HepG2 (cell line): ENCODE results near the gene FIBCD1. TPM values are rescaled to one million over a fixed set of nuclear protein-coding genes. Genes with fewer than 3 reads are reported as not detected.

ENCODE experiments used
- ATAC-seq: fragments of 200-7000 bp; cut with Tn5 transposase; 3 replicates; pipeline ENCODE4 v1.9.1; 2020; ENCODE audit warnings: mild to moderate bottlenecking, moderate library complexity
- BruUV-seq: library from RNA; stranded (reverse); fragments of 400-500 nt; replicated peaks from 2 replicates; lab custom pipeline; 2021; lab: Mats Ljungman, UMichigan
- CTCF ChIA-PET: fragments of 300-600 bp; formaldehyde crosslinking; extraction: SDS; loops from one replicate; lab custom pipeline; 2021; ENCODE audit warnings: low total read pairs, inconsistent platforms, low intra/inter-chr PET ratio; lab: Yijun Ruan, JAX
- POLR2A ChIA-PET: fragments of 350-600 bp; sonication (Branson Sonifier 250); formaldehyde crosslinking; loops from one replicate; lab custom pipeline; 2020; ENCODE audit warnings: antibody characterized with exemption, inconsistent platforms; lab: Yijun Ruan, JAX
- DNase-seq: peaks from one replicate; pipeline ENCODE4 v3.0.0-alpha.2; 2015; ENCODE audit warnings: low spot score
- FAIRE-seq: peaks from 3 replicates; lab custom pipeline; 2011; peaks lifted over from hg19 to GRCh38; lab: Jason Lieb, UNC
- H2AFZ ChIP-seq: one replicate; pipeline ENCODE4 v1.6.1; 2011; ENCODE audit warnings: low read length, inconsistent platforms
- H3K27ac ChIP-seq: fragments of 300-600 bp; 3 replicates; pipeline ENCODE4 v1.8.0; 2011; ENCODE audit warnings: mixed run types, mild to moderate bottlenecking, mixed read lengths, low read length, inconsistent platforms; ENCODE audit not compliant: insufficient read depth; ENCODE audit errors: extremely low read length
- H3K27me3 ChIP-seq, 2 experiments: fragments of 200-600 bp in 1 of 2; 2 replicates in 1 of 2; 3 replicates in 1 of 2; pipeline versions ENCODE4 v1.6.0 to v1.8.0; 2011; ENCODE audit warnings: low read length in 2 of 2, mild to moderate bottlenecking in 2 of 2, moderate library complexity in 2 of 2, inconsistent platforms in 1 of 2; ENCODE audit not compliant: insufficient read depth in 2 of 2, control insufficient read depth in 1 of 2
- H3K36me3 ChIP-seq, 2 experiments: fragments of 200-600 bp in 1 of 2; replicated peaks in 1 of 2; 2 replicates in 1 of 2; 3 replicates in 1 of 2; pipeline versions ENCODE4 v1.5.1 to v1.8.0; 2011; ENCODE audit warnings: low read length in 2 of 2, inconsistent platforms in 1 of 2; ENCODE audit not compliant: insufficient read depth in 2 of 2, control insufficient read depth in 1 of 2
- H3K4me1 ChIP-seq: 2 replicates; pipeline ENCODE4 v1.5.1; 2012; ENCODE audit warnings: low read length, inconsistent platforms; ENCODE audit not compliant: insufficient read depth
- H3K4me2 ChIP-seq: 2 replicates; pipeline ENCODE4 v1.6.0; 2011; ENCODE audit warnings: low read depth, low read length, inconsistent platforms
- H3K4me3 ChIP-seq, 3 experiments: fragments of 200-600 bp in 1 of 3; sonication (generic), shearing (Covaris generic) in 1 of 3; replicated peaks in 1 of 3; 2 replicates each; pipeline ENCODE4 v1.5.1; 2011 to 2016; ENCODE audit warnings: low read length in 3 of 3, inconsistent platforms in 2 of 3, low read depth in 2 of 3, mild to moderate bottlenecking in 2 of 3, control low read depth in 1 of 3, mixed read lengths in 1 of 3; ENCODE audit not compliant: insufficient read depth in 1 of 3
- H3K79me2 ChIP-seq: one replicate; pipeline ENCODE4 v1.6.1; 2011; ENCODE audit warnings: low read length, inconsistent platforms; ENCODE audit not compliant: insufficient read depth
- H3K9ac ChIP-seq: 2 replicates; pipeline ENCODE4 v1.6.0; 2011; ENCODE audit warnings: mild to moderate bottlenecking, low read depth, low read length, inconsistent platforms; ENCODE audit not compliant: insufficient read depth
- H3K9me3 ChIP-seq: 2 replicates; pipeline ENCODE4 v1.5.1; 2012; ENCODE audit warnings: mild to moderate bottlenecking, low read length
- H4K20me1 ChIP-seq: 2 replicates; pipeline ENCODE4 v1.6.0; 2011; ENCODE audit warnings: inconsistent platforms, mild to moderate bottlenecking, low read length, moderate library complexity; ENCODE audit not compliant: insufficient read depth
- ATM ChIP-seq: fragments of 450-650 bp; IDR thresholded peaks from 2 replicates; pipeline ENCODE4 v1.7.1; 2017; ENCODE audit warnings: mild to moderate bottlenecking, borderline replicate concordance
- CCDC6 ChIP-seq: sonication (generic); formaldehyde crosslinking; IDR thresholded peaks from 2 replicates; pipeline ENCODE4 v1.8.1; 2022; ENCODE audit warnings: mild to moderate bottlenecking, missing genetic modification reagents, moderate library complexity
- CEBPB ChIP-seq: IDR thresholded peaks from 2 replicates; pipeline ENCODE4 v1.6.1; 2011; ENCODE audit warnings: low read depth, low read length, improper control_type of control experiment, borderline replicate concordance
- FOXA1 ChIP-seq, 2 experiments: fragments of 450-650 bp in 1 of 2; sonication (generic) in 1 of 2; formaldehyde crosslinking in 1 of 2; IDR thresholded peaks; 2 replicates each; pipeline versions ENCODE4 v1.4.0 to v1.6.1; 2016 to 2020; ENCODE audit warnings: missing genetic modification reagents in 1 of 2
- HDAC1 ChIP-seq: sonication (generic); formaldehyde crosslinking; IDR thresholded peaks from 2 replicates; pipeline ENCODE4 v1.5.1; 2020; ENCODE audit warnings: mild to moderate bottlenecking, missing genetic modification reagents
- HDAC2 ChIP-seq: sonication (generic); formaldehyde crosslinking; IDR thresholded peaks from 2 replicates; pipeline ENCODE4 v1.4.0; 2020; ENCODE audit warnings: missing genetic modification reagents
- HES4 ChIP-seq: sonication (generic); formaldehyde crosslinking; IDR thresholded peaks from 2 replicates; pipeline ENCODE4 v1.9.0; 2021; ENCODE audit warnings: mild to moderate bottlenecking, missing genetic modification reagents, borderline replicate concordance
- HNF4G ChIP-seq, 2 experiments: sonication (generic) in 1 of 2; formaldehyde crosslinking in 1 of 2; IDR thresholded peaks; 2 replicates each; pipeline versions ENCODE4 v1.4.0 to v1.6.1; 2011 to 2020; ENCODE audit warnings: borderline replicate concordance in 2 of 2, low read depth in 2 of 2, mild to moderate bottlenecking in 2 of 2, low read length in 1 of 2, missing genetic modification reagents in 1 of 2, moderate library complexity in 1 of 2
- KDM3A ChIP-seq: IDR thresholded peaks from 2 replicates; pipeline ENCODE4 v1.6.1; 2018; ENCODE audit warnings: low read depth, missing compliant biosample characterization
- KDM4B ChIP-seq: sonication (generic); formaldehyde crosslinking; IDR thresholded peaks from 2 replicates; pipeline ENCODE4 v1.4.0; 2020; ENCODE audit warnings: missing genetic modification reagents
- PHF5A ChIP-seq: IDR thresholded peaks from one replicate; pipeline ENCODE4 v1.6.1; 2018; ENCODE audit warnings: low read depth, missing genetic modification reagents; ENCODE audit not compliant: unreplicated experiment
- PHF8 ChIP-seq: sonication (generic); formaldehyde crosslinking; IDR thresholded peaks from 2 replicates; pipeline ENCODE4 v1.5.0; 2020; ENCODE audit warnings: missing genetic modification reagents
- SMARCE1 ChIP-seq: fragments of 450-650 bp; IDR thresholded peaks from 2 replicates; pipeline ENCODE4 v1.6.1; 2017; ENCODE audit warnings: borderline replicate concordance
- TRAFD1 ChIP-seq: sonication (generic); formaldehyde crosslinking; IDR thresholded peaks from 2 replicates; pipeline ENCODE4 v1.5.1; 2020; ENCODE audit warnings: missing genetic modification reagents, mild to moderate bottlenecking, borderline replicate concordance
- ZFX ChIP-seq: sonication (generic); formaldehyde crosslinking; IDR thresholded peaks from 2 replicates; pipeline ENCODE4 v1.4.0; 2020; ENCODE audit warnings: mild to moderate bottlenecking, low read depth, missing genetic modification reagents, moderate library complexity
- ZMYM3 ChIP-seq: sonication (generic); formaldehyde crosslinking; IDR thresholded peaks from 2 replicates; pipeline ENCODE4 v1.5.1; 2020; ENCODE audit warnings: mild to moderate bottlenecking, missing genetic modification reagents
- ZNF230 ChIP-seq: sonication (generic); formaldehyde crosslinking; IDR thresholded peaks from 2 replicates; pipeline ENCODE4 v1.4.0; 2020; ENCODE audit warnings: mild to moderate bottlenecking, missing genetic modification reagents
- ZNF629 ChIP-seq: sonication (generic); formaldehyde crosslinking; conservative IDR thresholded peaks from 2 replicates; pipeline ENCODE4 v1.5.0; 2020; ENCODE audit warnings: missing genetic modification reagents
- ZNF777 ChIP-seq: sonication (generic); formaldehyde crosslinking; IDR thresholded peaks from 2 replicates; pipeline ENCODE4 v1.4.0; 2020; ENCODE audit warnings: missing genetic modification reagents
- WGBS: methylation state at CpG from one replicate; pipeline ENCODE4 v1.1.6; 2017; ENCODE audit warnings: low lambda C conversion rate; 5-methylcytosine and 5-hydroxymethylcytosine counted together
- in situ Hi-C: cut with HindIII; loops from 2 replicates; pipeline ENCODE4 v1.10.0; 2017; ENCODE audit warnings: low pct_unique_long_range_greater_than_20kb; ENCODE audit not compliant: extremely low pct_ligation_motif_present
- intact Hi-C: fragments of 100-400 bp; cut with micrococcal nuclease; formaldehyde crosslinking; loops from one replicate; pipeline ENCODE4 v1.10.0; 2022; ENCODE audit not compliant: unreplicated experiment
- polyA plus RNA-seq, 8 experiments: library from polyadenylated mRNA; depleted of rRNA in 3 of 8; stranded (reverse) in 7 of 8; unstranded in 1 of 8; fragments of >200 nt; fragmentation: Illumina TruSeq in 4 of 8; extraction: Trizol in 4 of 8; gene quantifications; 2 replicates each; pipeline versions ENCODE4 v1.2.1 to v1.2.3, GENCODE V29; 2011 to 2016; ENCODE audit warnings: low read depth in 4 of 8, missing spikeins in 1 of 8, mixed read lengths in 1 of 8; ENCODE audit not compliant: insufficient read depth in 1 of 8
- total RNA-seq, 5 experiments: library from RNA; depleted of rRNA; stranded (reverse); fragments of >200 nt; fragmentation: Illumina TruSeq; extraction: Trizol; gene quantifications; 2 replicates each; pipeline ENCODE4 v1.2.3, GENCODE V29; 2016; ENCODE audit warnings: low read depth in 1 of 5
- TF ChIP-seq, protein P1 (sequence below): sonication (generic); formaldehyde crosslinking; IDR thresholded peaks from 2 replicates; pipeline ENCODE4 v1.8.1; 2023; ENCODE audit warnings: mild to moderate bottlenecking, missing genetic modification reagents, borderline replicate concordance

The FIBCD1 gene
- total and polyA plus RNA-seq, 2 of the 13 experiments (the other 11 are each of a cell fraction or from before 2014, with no cell fraction given): 0.55 to 0.89 TPM

GRCh38 chr9:130936285-130937117, 2.5 kb downstream of the FIBCD1 start (continued):
- 0 out of 2 replicates have a peak, but pooled peaks have one; percentile 25 for TF ChIP-seq ZNF777 (CRISPR knock-in tag)
- TF ChIP-seq ATM: no peak
- 0 out of 2 replicates have a peak, but pooled peaks have one; percentile 34 for TF ChIP-seq KDM3A (CRISPR knock-in tag)

DNA sequence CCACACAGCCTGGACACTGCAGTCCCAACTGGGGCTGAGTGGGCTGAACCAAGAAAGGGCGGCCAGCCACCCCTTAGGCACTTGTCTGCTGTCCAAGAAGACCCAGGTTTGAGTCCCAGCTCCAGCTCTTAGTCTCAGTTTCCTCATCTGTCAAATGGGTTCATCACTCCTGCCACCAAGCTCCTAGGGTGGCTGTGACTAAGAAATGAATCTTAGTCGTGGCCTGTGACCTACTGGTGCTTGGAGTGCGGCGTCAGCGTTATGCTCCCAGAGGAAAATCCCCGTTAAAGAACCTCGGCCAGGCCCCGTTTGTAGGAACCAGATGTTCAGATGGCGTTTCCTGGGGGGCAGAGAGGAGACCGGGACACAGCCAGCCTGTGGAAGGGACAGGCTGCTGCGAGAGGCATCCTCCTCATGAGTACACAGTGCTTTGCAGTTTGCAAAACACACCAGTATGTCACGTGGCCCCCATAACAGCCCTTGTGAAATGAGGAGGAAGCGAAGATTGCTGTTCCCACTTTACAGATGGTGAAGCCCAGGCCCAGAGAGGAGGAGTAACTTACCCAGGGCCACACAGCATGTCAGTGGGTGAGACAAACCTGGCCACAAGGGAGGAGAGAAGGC, 3.3 kb downstream of the FIBCD1 start:
- Histone ChIP-seq H3K79me2 (no peaks in the 10 kb centered on the region), H2AFZ (no peak overlapping the region), H3K27ac (no peak overlapping the region), H3K27me3 (peaks cover 18 to 89% of the 10 kb centered on the region in 2 experiments), H3K9me3 (no peaks in the 10 kb centered on the region), H3K4me1 (peaks cover 44% of the 10 kb centered on the region), H3K36me3 (no peaks in the 10 kb centered on the region), H3K4me3 (peak overlapping the region in 1 of 3 experiments; percentile 54; a peak in 2 of 6 replicates), H3K9ac (no peak overlapping the region; the same call in 1 of the 2 replicates), H3K4me2 (peak overlapping the region; percentile 83), H4K20me1 (peaks cover 6% of the 10 kb centered on the region; the same call in 1 of the 2 replicates)
- peak; percentile 35 for DNase-seq
- ChIA-PET CTCF (no interaction called here), POLR2A (interaction anchor here (0.6 kb wide), 1 partner anchor 11 kb away, joined by 3 read pairs; no protein-coding TSS in a partner anchor)
- 42% methylated on average over 11 of the region's 13 CpGs for WGBS
- in situ Hi-C loops: no loop called here
- no TSS peak for BruUV-seq
- peak; percentile 9 for ATAC-seq
- intact Hi-C loops: no loop called here
- no peak for FAIRE-seq
- TF ChIP-seq CCDC6 (CRISPR knock-in tag) (no peak), SMARCE1 (no peak), FOXA1 (IDR thresholded peaks at IDR 0.05) (no peak), FOXA1 (CRISPR knock-in tag; IDR thresholded peaks at IDR 0.05) (peak; percentile 36; the same call in 1 of the 2 replicates), CEBPB (peak; percentile 60; the same call in 1 of the 2 replicates), HES4 (no peak), ZFX (CRISPR knock-in tag) (peak; percentile 18; the same call in 1 of the 2 replicates), HDAC2 (CRISPR knock-in tag) (peak; percentile 13; the same call in 1 of the 2 replicates), HNF4G (IDR thresholded peaks at IDR 0.05; ENCODE audit: borderline replicate concordance, low read depth, low read length) (peak; percentile 0; the same call in 1 of the 2 replicates), HNF4G (CRISPR knock-in tag; IDR thresholded peaks at IDR 0.05; ENCODE audit: borderline replicate concordance, low read depth) (no peak), ZMYM3 (CRISPR knock-in tag) (peak; percentile 83), TRAFD1 (0 out of 2 replicates have a peak, but pooled peaks have one; percentile 20), KDM4B (CRISPR knock-in tag) (no peak), PHF5A (CRISPR knock-in tag) (no peak), HDAC1 (0 out of 2 replicates have a peak, but pooled peaks have one; percentile 17), PHF8 (no peak), ZNF230 (CRISPR knock-in tag) (no peak), ZNF629 (CRISPR knock-in tag) (peak; percentile 94)
- TF ChIP-seq, protein P1, sequence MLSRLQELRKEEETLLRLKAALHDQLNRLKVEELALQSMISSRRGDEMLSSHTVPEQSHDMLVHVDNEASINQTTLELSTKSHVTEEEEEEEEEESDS: no peak
